Keratinocyte (primary cell): ENCODE measurements around the gene KRTAP4-9. TPM values are rescaled to one million over a fixed set of nuclear protein-coding genes. Genes with fewer than 3 reads are reported as not detected.

ENCODE experiments used
- DNase-seq: peaks from one replicate; pipeline ENCODE4 v3.0.0-alpha.2; 2011; ENCODE audit warnings: low read depth, missing footprints, low spot score
- FAIRE-seq: peaks from 2 replicates; lab custom pipeline; 2011; peaks lifted over from hg19 to GRCh38; lab: Jason Lieb, UNC
- H2AFZ ChIP-seq: 2 replicates; pipeline ENCODE4 v1.6.0; 2012; ENCODE audit warnings: low read length, control low read depth, inconsistent platforms; ENCODE audit not compliant: control insufficient read depth
- H3K27ac ChIP-seq: 2 replicates; pipeline ENCODE4 v1.5.1; 2011; ENCODE audit warnings: low read length; ENCODE audit not compliant: control insufficient read depth, insufficient read depth
- H3K27me3 ChIP-seq: 3 replicates; pipeline ENCODE4 v1.6.0; 2011; ENCODE audit warnings: low read length; ENCODE audit not compliant: control insufficient read depth, insufficient read depth; ENCODE audit errors: extremely low read depth
- H3K36me3 ChIP-seq, 2 experiments: 2 replicates in 1 of 2; 3 replicates in 1 of 2; pipeline ENCODE4 v1.5.1; 2011; ENCODE audit warnings: low read length in 2 of 2, mild to moderate bottlenecking in 1 of 2; ENCODE audit not compliant: control insufficient read depth in 2 of 2, insufficient read depth in 2 of 2; ENCODE audit errors: extremely low read depth in 1 of 2
- H3K4me1 ChIP-seq: 3 replicates; pipeline ENCODE4 v1.5.1; 2011; ENCODE audit warnings: low read length; ENCODE audit not compliant: control insufficient read depth, insufficient read depth; ENCODE audit errors: extremely low read depth
- H3K4me2 ChIP-seq: 3 replicates; pipeline ENCODE4 v1.6.0; 2011; ENCODE audit warnings: low read depth, low read length; ENCODE audit not compliant: control insufficient read depth, insufficient read depth; ENCODE audit errors: extremely low read depth
- H3K4me3 ChIP-seq, 3 experiments: fragments of 200-600 bp in 1 of 3; sonication (generic) in 1 of 3; 2 replicates in 2 of 3; 3 replicates in 1 of 3; pipeline ENCODE4 v1.5.1; 2011 to 2016; ENCODE audit warnings: low read length in 3 of 3, mild to moderate bottlenecking in 3 of 3, control low read depth in 2 of 3, inconsistent platforms in 1 of 3, low read depth in 1 of 3, mixed read lengths in 1 of 3, mixed run types in 1 of 3, moderate library complexity in 1 of 3; ENCODE audit not compliant: control insufficient read depth in 2 of 3, insufficient read depth in 2 of 3; ENCODE audit errors: extremely low read depth in 1 of 3
- H3K79me2 ChIP-seq: 2 replicates; pipeline ENCODE4 v1.6.0; 2012; ENCODE audit warnings: low read length; ENCODE audit not compliant: control insufficient read depth, insufficient read depth
- H3K9ac ChIP-seq: 3 replicates; pipeline ENCODE4 v1.6.0; 2011; ENCODE audit warnings: low read length; ENCODE audit not compliant: control insufficient read depth, insufficient read depth; ENCODE audit errors: extremely low read depth
- H3K9me1 ChIP-seq: 3 replicates; pipeline ENCODE4 v1.6.0; 2011; ENCODE audit warnings: low read length; ENCODE audit not compliant: control insufficient read depth, insufficient read depth; ENCODE audit errors: extremely low read depth
- H3K9me3 ChIP-seq: 2 replicates; pipeline ENCODE4 v1.5.1; 2012; ENCODE audit warnings: low read depth, low read length; ENCODE audit not compliant: control insufficient read depth
- H4K20me1 ChIP-seq: 3 replicates; pipeline ENCODE4 v1.6.0; 2011; ENCODE audit warnings: low read length; ENCODE audit not compliant: control insufficient read depth, insufficient read depth; ENCODE audit errors: extremely low read depth
- CTCF ChIP-seq, 3 experiments: IDR thresholded peaks in 1 of 3; conservative IDR thresholded peaks in 1 of 3; optimal IDR thresholded peaks in 1 of 3; 2 replicates in 2 of 3; 3 replicates in 1 of 3; pipeline versions ENCODE3 to v1.5.1; 2011; ENCODE audit warnings: low read length in 3 of 3, mild to moderate bottlenecking in 3 of 3, moderate library complexity in 2 of 3, control low read depth in 1 of 3, inconsistent platforms in 1 of 3; ENCODE audit not compliant: insufficient read depth in 2 of 3; ENCODE audit errors: extremely low read depth in 1 of 3
- EZH2 ChIP-seq: IDR thresholded peaks from one replicate; pipeline ENCODE4 v1.6.1; 2012; ENCODE audit warnings: inconsistent platforms, mild to moderate bottlenecking, low read length, moderate library complexity
- dilution Hi-C: fragments of 300-500 bp; cut with MboI; formaldehyde crosslinking; loops from one replicate; pipeline ENCODE4 v1.7.0; 2020; ENCODE audit warnings: low sequenced_read_pairs; ENCODE audit not compliant: extremely low pct_ligation_motif_present
- polyA plus RNA-seq, 5 experiments: library from polyadenylated mRNA; depleted of rRNA in 3 of 5; stranded (reverse) in 3 of 5; stranded (forward) in 1 of 5; unstranded in 1 of 5; fragments of >200 nt; gene quantifications; 1 replicate in 1 of 5; 2 replicates in 3 of 5; 3 replicates in 1 of 5; pipeline versions ENCODE4 v1.2.1 to v1.2.3, GENCODE V29; 2011 to 2012; ENCODE audit warnings: missing spikeins in 2 of 5, low read depth in 1 of 5, low replicate concordance in 1 of 5

KRTAP4-9 gene
- polyA plus RNA-seq, 1 donor (not counting 4 experiments of a cell fraction or from before 2014, with no cell fraction given), result not detected

- dilution Hi-C loops, result no loop called here
- no peak within 1 kb of the TSS for H3K4me3 ChIP-seq
- DNase-seq, result peak; percentile 98
- peak within 1 kb of the TSS; percentile 10 for H3K27ac ChIP-seq
- peaks cover 30% of the 10 kb centered on the region for H3K4me1 ChIP-seq
- no peaks in the 10 kb centered on the region for H3K79me2 ChIP-seq
- H3K9me3 ChIP-seq, result no peaks in the 10 kb centered on the region
- peak; percentile 98 for FAIRE-seq
- H3K9ac ChIP-seq, result no peak within 1 kb of the TSS
- H3K36me3 ChIP-seq, result no peaks in the 10 kb centered on the region
- H3K27me3 ChIP-seq, result no peaks in the 10 kb centered on the region
- no peak within 1 kb of the TSS for H3K4me2 ChIP-seq
- H3K9me1 ChIP-seq, result no peaks in the 10 kb centered on the region
- TF ChIP-seq CTCF (optimal IDR thresholded peaks at IDR 0.05 in 1 of 3, IDR thresholded peaks at IDR 0.05 in 1 of 3, conservative IDR thresholded peaks at IDR 0.05 in 1 of 3; ENCODE audit: extremely low read depth in 1 of 3, insufficient read depth in 2 of 3, low read length in 3 of 3) (no peak), EZH2 (no peak)
- H2AFZ ChIP-seq, result no peak within 1 kb of the TSS
- H4K20me1 ChIP-seq, result no peaks in the 10 kb centered on the region
Observed at GRCh38 chr17:41065829-41066624, 39.2 kb upstream of the KRTAP4-9 start, which contains the start of gene KRTAP2-4. KRTAP2-4 (minus strand) TSS chr17:41065879; CDS start chr17:41065845, 34 bp downstream.

GRCh38 chr17:41067281-41067680, 37.9 kb upstream of the KRTAP4-9 start:
- no peak overlapping the region for H3K9ac ChIP-seq
- H4K20me1 ChIP-seq, result no peaks in the 10 kb centered on the region
- no peaks in the 10 kb centered on the region for H3K9me1 ChIP-seq
- H3K9me3 ChIP-seq, result no peaks in the 10 kb centered on the region
- dilution Hi-C loops, result no loop called here
- FAIRE-seq (peak; percentile 51), DNase-seq (no peak)
- H3K79me2 ChIP-seq, result no peaks in the 10 kb centered on the region
- no peak for TF ChIP-seq EZH2
- no peak for TF ChIP-seq CTCF (optimal IDR thresholded peaks at IDR 0.05 in 1 of 3, IDR thresholded peaks at IDR 0.05 in 1 of 3, conservative IDR thresholded peaks at IDR 0.05 in 1 of 3; ENCODE audit: extremely low read depth in 1 of 3, insufficient read depth in 2 of 3, low read length in 3 of 3)
- H3K4me1 ChIP-seq, result peaks cover 18% of the 10 kb centered on the region
- no peak overlapping the region for H2AFZ ChIP-seq
- H3K36me3 ChIP-seq, result no peaks in the 10 kb centered on the region
- no peaks in the 10 kb centered on the region for H3K27me3 ChIP-seq
- no peak overlapping the region for H3K27ac ChIP-seq
- H3K4me2 ChIP-seq, result no peak overlapping the region
- no peak overlapping the region for H3K4me3 ChIP-seq
